Thyroid gland (tissue), 4 donors: Measurements from ENCODE around the gene RPLP2. TPM values are rescaled to one million over a fixed set of nuclear protein-coding genes. Genes with fewer than 3 reads are reported as not detected.

ENCODE experiments used
- DNase-seq, 2 donors: peaks; one replicate each; pipeline ENCODE4 v3.0.0-alpha.2; 2019
- H3K27ac ChIP-seq, 3 donors: fragments of 200-600 bp; sonication (generic); 1 replicate in 2 of 3; 2 replicates in 1 of 3; pipeline ENCODE4 v1.5.1; 2016 to 2019; ENCODE audit warnings: mild to moderate bottlenecking in 1 of 3, moderate library complexity in 1 of 3
- H3K27me3 ChIP-seq: fragments of 200-600 bp; sonication (generic); one replicate; pipeline ENCODE4 v1.5.1; 2019
- H3K36me3 ChIP-seq, 2 donors: fragments of 200-600 bp; sonication (generic); one replicate each; pipeline ENCODE4 v1.5.1; 2016 to 2019
- H3K4me1 ChIP-seq, 2 donors: fragments of 200-600 bp; sonication (generic); one replicate each; pipeline ENCODE4 v1.5.1; 2017 to 2019
- H3K4me3 ChIP-seq, 3 donors: fragments of 200-600 bp; sonication (generic); replicated peaks in 1 of 3; 1 replicate in 2 of 3; 2 replicates in 1 of 3; pipeline ENCODE4 v1.5.1; 2016; ENCODE audit warnings: mild to moderate bottlenecking in 1 of 3
- H3K9me3 ChIP-seq: fragments of 200-600 bp; sonication (generic); one replicate; pipeline ENCODE4 v1.5.1; 2017
- CTCF ChIP-seq, 6 experiments: fragments of 200-600 bp in 3 of 6; fragments of 450-650 bp in 3 of 6; sonication (generic) in 3 of 6; IDR thresholded peaks; one replicate each; pipeline ENCODE4 v1.5.1; 2016 to 2019; ENCODE audit warnings: antibody characterized with exemption in 6 of 6, mild to moderate bottlenecking in 2 of 6, inconsistent platforms in 1 of 6, moderate library complexity in 1 of 6
- POLR2A ChIP-seq, 2 donors: fragments of 450-650 bp; IDR thresholded peaks; one replicate each; pipeline ENCODE4 v1.6.1; 2017; ENCODE audit warnings: antibody characterized with exemption in 2 of 2, mild to moderate bottlenecking in 2 of 2, moderate library complexity in 1 of 2
- WGBS, 2 donors: methylation state at CpG; one replicate each; pipeline ENCODE4 v1.1.5; 2017; 5-methylcytosine and 5-hydroxymethylcytosine counted together
- intact Hi-C: fragments of 100-400 bp; cut with DNase I; formaldehyde crosslinking; loops from one replicate; pipeline ENCODE4 v1.15.1; 2023
- total RNA-seq, 4 donors: library from RNA; depleted of rRNA; stranded (reverse); fragments of >200 nt; gene quantifications; one replicate each; pipeline ENCODE4 v1.2.3, GENCODE V29; 2016

RPLP2 gene
- total RNA-seq, 4 donors from 2014 or later, result 172 to 526 (median 290) TPM

GRCh38 chr11:802693-803466 lies 6.9 kb upstream of the RPLP2 start:
- no peak for DNase-seq
- H3K36me3 ChIP-seq, result no peaks in the 10 kb centered on the region
- intact Hi-C loops, result no loop called here
- no peak overlapping the region for H3K4me3 ChIP-seq
- H3K9me3 ChIP-seq, result no peaks in the 10 kb centered on the region
- H3K4me1 ChIP-seq, result peaks cover 18 to 21% of the 10 kb centered on the region in 2 donors
- WGBS, 2 donors, result 92 to 95% methylated on average over 10 to 18 of the region's 28 CpGs
- TF ChIP-seq POLR2A (IDR thresholded peaks at IDR 0.05) (no peak), CTCF (IDR thresholded peaks at IDR 0.05) (no peak)
- no peaks in the 10 kb centered on the region for H3K27me3 ChIP-seq
- H3K27ac ChIP-seq, result no peak overlapping the region

GRCh38 chr11:803467-803742 lies 6.4 kb upstream of the RPLP2 start:
- WGBS, 2 donors, result 87% methylated on average over 6 of the region's 8 CpGs; no CpG with 5 or more reads in 1 of the 2 donors
- intact Hi-C loops, result no loop called here
- no peak overlapping the region for H3K4me3 ChIP-seq
- no peaks in the 10 kb centered on the region for H3K27me3 ChIP-seq
- H3K36me3 ChIP-seq, result no peaks in the 10 kb centered on the region
- TF ChIP-seq POLR2A (IDR thresholded peaks at IDR 0.05), result no peak
- no peak for DNase-seq
- no peaks in the 10 kb centered on the region for H3K9me3 ChIP-seq
- H3K4me1 ChIP-seq, result peaks cover 18 to 22% of the 10 kb centered on the region in 2 donors
- H3K27ac ChIP-seq, result no peak overlapping the region

GRCh38 chr11:803770-804598 lies 5.8 kb upstream of the RPLP2 start:
- TF ChIP-seq POLR2A (IDR thresholded peaks at IDR 0.05), result no peak
- no peak for TF ChIP-seq CTCF (IDR thresholded peaks at IDR 0.05)
- no peak for DNase-seq
- H3K9me3 ChIP-seq, result no peaks in the 10 kb centered on the region
- H3K27me3 ChIP-seq, result no peaks in the 10 kb centered on the region
- H3K4me3 ChIP-seq, result peak overlapping the region in 2 of 3 donors; percentile 11 to 62
- H3K27ac ChIP-seq, result peak overlapping the region in 1 of 3 donors; percentile 85
- 46 to 73% methylated on average over 12 to 25 of the region's 26 CpGs for WGBS, 2 donors
- H3K4me1 ChIP-seq, result peaks cover 20 to 23% of the 10 kb centered on the region in 2 donors
- H3K36me3 ChIP-seq, result no peaks in the 10 kb centered on the region
- intact Hi-C loops, result no loop called here

- H3K4me3 ChIP-seq, result peak overlapping the region; percentile 11 to 62 (median 23)
- peak overlapping the region in 2 of 3 donors; percentile 85 to 87 for H3K27ac ChIP-seq
- intact Hi-C loops, result no loop called here
- TF ChIP-seq CTCF (IDR thresholded peaks at IDR 0.05) (no peak), POLR2A (IDR thresholded peaks at IDR 0.05) (no peak)
- no peaks in the 10 kb centered on the region for H3K9me3 ChIP-seq
- no peak for DNase-seq
- no peaks in the 10 kb centered on the region for H3K36me3 ChIP-seq
- WGBS, 2 donors, result 0 to 9% methylated on average over 4 to 18 of the region's 18 CpGs
- H3K27me3 ChIP-seq, result no peaks in the 10 kb centered on the region
- peaks cover 20 to 23% of the 10 kb centered on the region in 2 donors for H3K4me1 ChIP-seq
Observed at GRCh38 chr11:804599-804964, 5.2 kb upstream of the RPLP2 start.

GRCh38 chr11:808427-809286 lies 1.1 kb upstream of the RPLP2 start:
- TF ChIP-seq CTCF (IDR thresholded peaks at IDR 0.05) (no peak), POLR2A (IDR thresholded peaks at IDR 0.05) (no peak)
- intact Hi-C loops, result no loop called here
- H3K36me3 ChIP-seq, result peaks cover 21 to 22% of the 10 kb centered on the region in 2 donors
- H3K4me3 ChIP-seq, result peak overlapping the region; percentile 68 to 85 (median 80)
- DNase-seq, result no peak
- WGBS, 2 donors, result 37 to 53% methylated on average over 23 to 27 of the region's 36 CpGs
- H3K9me3 ChIP-seq, result no peaks in the 10 kb centered on the region
- H3K4me1 ChIP-seq, result peaks cover 31 to 35% of the 10 kb centered on the region in 2 donors
- H3K27ac ChIP-seq, result peak overlapping the region; percentile 95 to 97 (median 97)
- H3K27me3 ChIP-seq, result no peaks in the 10 kb centered on the region
